Hepatocyte (in vitro differentiated cells): ENCODE measurements around the gene ANKRD13D. TPM values are rescaled to one million over a fixed set of nuclear protein-coding genes. Genes with fewer than 3 reads are reported as not detected.

Source experiments
- DNase-seq: peaks from one replicate; pipeline ENCODE4 v3.0.0-alpha.2; 2016; ENCODE audit warnings: low spot score
- H2AFZ ChIP-seq: fragments of 200-600 bp; sonication (generic); 2 replicates; pipeline ENCODE4 v1.6.0; 2016; ENCODE audit warnings: antibody characterized with exemption, mild to moderate bottlenecking
- H3K27ac ChIP-seq: fragments of 200-600 bp; sonication (generic); 2 replicates; pipeline ENCODE4 v1.5.1; 2016; ENCODE audit warnings: mild to moderate bottlenecking
- H3K27me3 ChIP-seq: fragments of 200-600 bp; sonication (generic); 2 replicates; pipeline ENCODE4 v1.6.1; 2016
- H3K36me3 ChIP-seq: fragments of 200-600 bp; sonication (generic); replicated peaks from 2 replicates; pipeline ENCODE4 v1.5.1; 2016; ENCODE audit warnings: low read depth; ENCODE audit not compliant: insufficient read depth
- H3K4me1 ChIP-seq: fragments of 200-600 bp; sonication (generic); 2 replicates; pipeline ENCODE4 v1.5.1; 2016; ENCODE audit warnings: mild to moderate bottlenecking, moderate library complexity; ENCODE audit not compliant: insufficient read depth
- H3K4me2 ChIP-seq: fragments of 200-600 bp; sonication (generic); 2 replicates; pipeline ENCODE4 v1.6.0; 2016
- H3K4me3 ChIP-seq: fragments of 200-600 bp; sonication (generic); 2 replicates; pipeline ENCODE4 v1.5.1; 2016; ENCODE audit warnings: mild to moderate bottlenecking
- H3K79me2 ChIP-seq: fragments of 200-600 bp; sonication (generic); 2 replicates; pipeline ENCODE4 v1.6.0; 2017; ENCODE audit warnings: mild to moderate bottlenecking
- H3K9me2 ChIP-seq: fragments of 200-600 bp; sonication (generic); replicated peaks from 2 replicates; pipeline ENCODE4 v1.6.0; 2017; ENCODE audit warnings: mild to moderate bottlenecking; ENCODE audit not compliant: insufficient read depth
- H3K9me3 ChIP-seq: fragments of 200-600 bp; sonication (generic); 2 replicates; pipeline ENCODE4 v1.5.1; 2016; ENCODE audit warnings: low read depth, mild to moderate bottlenecking
- H4K20me1 ChIP-seq: fragments of 200-600 bp; sonication (generic); 2 replicates; pipeline ENCODE4 v1.6.0; 2016; ENCODE audit warnings: mild to moderate bottlenecking; ENCODE audit not compliant: insufficient read depth, poor library complexity, severe bottlenecking
- EZH2 ChIP-seq: fragments of 200-600 bp; sonication (generic); IDR thresholded peaks from 2 replicates; pipeline ENCODE4 v1.6.1; 2016; ENCODE audit warnings: antibody characterized with exemption, mild to moderate bottlenecking, borderline replicate concordance
- EZH2phosphoT487 ChIP-seq: fragments of 200-600 bp; sonication (generic); IDR thresholded peaks from one replicate; pipeline ENCODE4 v1.6.1; 2018; ENCODE audit warnings: antibody characterized with exemption, mild to moderate bottlenecking, low read depth, moderate library complexity; ENCODE audit not compliant: unreplicated experiment, severe bottlenecking
- WGBS: methylation state at CpG from one replicate; pipeline ENCODE4 v1.1.6; 2016; ENCODE audit warnings: low lambda C conversion rate; ENCODE audit errors: missing lambda C conversion rate; 5-methylcytosine and 5-hydroxymethylcytosine counted together
- polyA plus RNA-seq: library from polyadenylated mRNA; unstranded; fragments of >200 nt; fragmentation: Nextera tagmentation; extraction: Ambion mirVana; gene quantifications from 2 replicates; pipeline ENCODE4 v1.2.1, GENCODE V29; 2016
- total RNA-seq: library from RNA; depleted of rRNA; stranded (reverse); fragments of >200 nt; gene quantifications from 2 replicates; pipeline ENCODE4 v1.2.3, GENCODE V29; 2014
- TF ChIP-seq, protein P1 (sequence below): fragments of 200-600 bp; sonication (generic); IDR thresholded peaks from 2 replicates; pipeline ENCODE4 v1.5.1; 2016; ENCODE audit warnings: antibody characterized with exemption, mild to moderate bottlenecking; ENCODE audit not compliant: poor library complexity

The ANKRD13D gene
- total and polyA plus RNA-seq, 2 experiments from 2014 or later, result 25.3 to 49.5 TPM

DNA sequence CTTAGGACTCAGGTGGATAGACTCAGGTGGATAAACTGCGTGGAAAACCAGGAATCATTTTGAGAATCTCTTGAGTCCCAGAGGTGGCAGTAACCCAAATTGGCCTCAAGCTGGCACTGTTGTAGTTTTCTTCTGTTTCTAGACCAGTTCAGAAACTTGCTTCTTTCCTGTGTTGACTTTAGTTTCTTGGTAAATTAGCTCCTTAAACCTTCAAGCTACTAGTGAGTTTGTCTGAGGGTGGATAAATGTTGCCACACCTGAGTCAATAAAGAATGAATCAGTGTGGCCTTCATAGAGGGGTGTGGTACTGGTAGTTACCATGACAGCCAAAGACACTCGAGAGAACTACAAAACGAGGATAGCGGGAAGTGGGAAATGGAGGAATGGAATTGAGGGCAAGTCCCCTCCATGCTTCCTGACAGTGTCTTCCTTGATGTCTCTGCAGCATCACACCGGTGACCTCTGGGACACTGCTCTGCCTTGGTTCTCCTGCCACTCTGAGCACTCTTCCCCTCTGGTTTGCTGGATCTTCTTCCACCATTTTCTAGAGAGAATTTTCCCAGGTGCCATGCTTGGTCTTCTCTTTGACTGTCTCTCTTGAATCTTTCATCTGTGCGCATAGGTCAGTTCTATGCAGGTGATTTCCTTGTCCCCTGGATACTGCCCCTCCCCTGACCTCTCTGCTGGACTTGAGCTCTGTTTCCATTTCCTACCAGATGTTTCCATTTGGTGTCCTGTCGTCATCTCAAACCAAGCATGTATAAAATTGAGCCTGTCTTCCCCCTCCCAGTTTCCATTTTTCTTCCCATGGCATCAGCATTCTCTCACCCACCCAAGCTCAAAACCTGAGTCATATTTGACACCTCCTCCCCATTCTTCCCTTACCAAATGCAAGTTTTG is 57.1 kb downstream of the ANKRD13D start:
- TF ChIP-seq, protein P1, sequence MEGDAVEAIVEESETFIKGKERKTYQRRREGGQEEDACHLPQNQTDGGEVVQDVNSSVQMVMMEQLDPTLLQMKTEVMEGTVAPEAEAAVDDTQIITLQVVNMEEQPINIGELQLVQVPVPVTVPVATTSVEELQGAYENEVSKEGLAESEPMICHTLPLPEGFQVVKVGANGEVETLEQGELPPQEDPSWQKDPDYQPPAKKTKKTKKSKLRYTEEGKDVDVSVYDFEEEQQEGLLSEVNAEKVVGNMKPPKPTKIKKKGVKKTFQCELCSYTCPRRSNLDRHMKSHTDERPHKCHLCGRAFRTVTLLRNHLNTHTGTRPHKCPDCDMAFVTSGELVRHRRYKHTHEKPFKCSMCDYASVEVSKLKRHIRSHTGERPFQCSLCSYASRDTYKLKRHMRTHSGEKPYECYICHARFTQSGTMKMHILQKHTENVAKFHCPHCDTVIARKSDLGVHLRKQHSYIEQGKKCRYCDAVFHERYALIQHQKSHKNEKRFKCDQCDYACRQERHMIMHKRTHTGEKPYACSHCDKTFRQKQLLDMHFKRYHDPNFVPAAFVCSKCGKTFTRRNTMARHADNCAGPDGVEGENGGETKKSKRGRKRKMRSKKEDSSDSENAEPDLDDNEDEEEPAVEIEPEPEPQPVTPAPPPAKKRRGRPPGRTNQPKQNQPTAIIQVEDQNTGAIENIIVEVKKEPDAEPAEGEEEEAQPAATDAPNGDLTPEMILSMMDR, result peak; percentile 73
- no peak for TF ChIP-seq EZH2
- Histone ChIP-seq H3K79me2 (peaks cover 2% of the 10 kb centered on the region), H3K4me1 (peaks cover 10% of the 10 kb centered on the region), H3K9me3 (no peaks in the 10 kb centered on the region), H3K4me3 (no peak overlapping the region), H3K27ac (peak overlapping the region; percentile 74), H3K9me2 (no peaks in the 10 kb centered on the region), H3K27me3 (no peaks in the 10 kb centered on the region), H4K20me1 (no peaks in the 10 kb centered on the region), H3K4me2 (peak overlapping the region; percentile 4), H3K36me3 (no peaks in the 10 kb centered on the region), H2AFZ (no peak overlapping the region)
- DNase-seq, result peak; percentile 78
- 56% methylated on average over 7 of the region's 7 CpGs for WGBS

DNA sequence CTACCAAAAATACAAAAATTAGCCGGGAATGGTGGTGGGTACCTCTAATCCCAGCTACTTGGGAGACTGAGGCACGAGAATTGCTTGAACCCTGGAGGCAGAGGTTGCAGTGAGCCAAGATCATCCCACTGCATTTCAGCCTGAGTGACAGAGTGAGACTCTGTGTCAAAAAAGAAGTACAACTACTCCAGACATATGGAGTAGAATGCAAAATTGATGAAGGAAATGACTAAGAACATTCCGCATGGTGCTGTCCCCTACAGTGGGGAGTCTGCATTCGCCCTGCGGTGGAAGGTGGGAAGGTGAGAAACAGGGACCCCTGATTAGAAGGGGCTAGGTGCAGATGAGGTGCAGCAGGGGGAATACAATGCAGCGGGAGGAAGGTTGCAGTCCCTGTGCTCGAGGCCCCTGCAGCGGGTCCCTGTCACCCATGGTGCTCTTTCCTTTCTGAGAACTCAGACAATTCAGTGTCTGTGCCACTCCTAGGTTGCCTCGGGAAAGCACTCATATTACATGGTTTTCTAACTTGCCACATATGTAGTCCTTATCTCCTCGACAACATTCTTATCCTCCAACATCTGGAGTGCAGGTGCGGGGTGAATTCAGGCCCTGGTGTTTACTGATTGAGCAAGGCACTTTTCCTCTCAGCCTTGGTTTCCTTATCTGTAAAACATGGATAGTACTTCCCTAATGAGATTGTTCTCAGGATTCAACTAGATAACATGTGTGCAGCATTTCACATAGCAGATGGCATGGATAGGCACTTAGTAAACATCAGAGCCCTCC is 59.1 kb downstream of the ANKRD13D start:
- Histone ChIP-seq H3K36me3 (no peaks in the 10 kb centered on the region), H3K9me3 (no peaks in the 10 kb centered on the region), H3K27me3 (no peaks in the 10 kb centered on the region), H3K79me2 (peaks cover 16% of the 10 kb centered on the region), H3K27ac (peak overlapping the region; percentile 57), H3K4me2 (no peak overlapping the region), H2AFZ (no peak overlapping the region), H4K20me1 (no peaks in the 10 kb centered on the region), H3K4me1 (peaks cover 27% of the 10 kb centered on the region), H3K4me3 (no peak overlapping the region), H3K9me2 (no peaks in the 10 kb centered on the region)
- TF ChIP-seq, protein P1, result no peak
- TF ChIP-seq EZH2 (no peak), EZH2phosphoT487 (no peak)
- 57% methylated on average over 11 of the region's 11 CpGs for WGBS
- DNase-seq, result peak; percentile 55

DNA sequence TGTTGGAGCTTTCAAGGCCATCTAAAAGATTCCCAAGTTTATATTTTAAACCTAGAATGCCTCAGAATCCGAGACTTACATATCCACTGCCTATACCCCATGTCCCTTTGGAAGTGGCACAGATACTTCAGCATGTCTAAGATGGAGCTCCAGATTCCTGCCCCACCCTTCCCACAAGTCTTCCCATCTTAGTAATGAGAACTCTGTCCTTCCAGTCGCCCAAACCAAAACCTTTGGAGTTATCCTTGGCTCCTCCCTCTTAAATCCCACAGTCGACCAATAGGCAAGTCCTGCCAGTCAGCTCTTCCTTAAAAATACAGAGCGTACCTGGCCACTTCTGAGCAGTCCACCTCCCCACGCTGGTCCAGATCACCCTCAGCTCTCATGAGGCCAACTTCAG is 59.9 kb downstream of the ANKRD13D start:
- WGBS, result 75% methylated on average over 5 of the region's 5 CpGs
- Histone ChIP-seq H3K79me2 (peaks cover 16% of the 10 kb centered on the region), H3K36me3 (no peaks in the 10 kb centered on the region), H2AFZ (no peak overlapping the region), H3K9me3 (no peaks in the 10 kb centered on the region), H3K4me1 (peaks cover 29% of the 10 kb centered on the region), H3K4me2 (no peak overlapping the region), H4K20me1 (no peaks in the 10 kb centered on the region), H3K27ac (peak overlapping the region; percentile 57), H3K4me3 (no peak overlapping the region), H3K27me3 (no peaks in the 10 kb centered on the region), H3K9me2 (no peaks in the 10 kb centered on the region)
- TF ChIP-seq, protein P1, result no peak
- TF ChIP-seq EZH2 (no peak), EZH2phosphoT487 (no peak)
- DNase-seq, result no peak
